Activated naive CD8-positive, alpha-beta T cell treated with anti-CD3 and anti-CD28 coated beads, Interleukin-2, amount 50 U/mL, for 24 hours (primary cell): ENCODE measurements around the gene PRKCZ.
A peak's percentile ranks its signal among the peaks of the same experiment; 100 is the strongest.

Source experiments
- ATAC-seq: fragments of 150-1000 bp; cut with Tn5 transposase; one replicate; pipeline ENCODE4 v1.10.0; 2021
- DNase-seq: peaks from one replicate; pipeline ENCODE4 v3.0.0; 2021
- H3K27ac Mint-ChIP-seq: one replicate; pipeline ENCODE4 v1.8.0; 2021; ENCODE audit warnings: mild to moderate bottlenecking, mixed read lengths
- H3K27me3 Mint-ChIP-seq: one replicate; pipeline ENCODE4 v1.8.0; 2021; ENCODE audit warnings: mixed read lengths
- H3K36me3 Mint-ChIP-seq: one replicate; pipeline ENCODE4 v1.8.0; 2021; ENCODE audit warnings: low read depth, mixed read lengths
- H3K4me1 Mint-ChIP-seq: one replicate; pipeline ENCODE4 v1.8.0; 2021; ENCODE audit warnings: mixed read lengths
- H3K4me3 Mint-ChIP-seq: one replicate; pipeline ENCODE4 v1.8.0; 2021; ENCODE audit warnings: mild to moderate bottlenecking, moderate library complexity, mixed read lengths
- H3K9me3 Mint-ChIP-seq: one replicate; pipeline ENCODE4 v1.8.0; 2021; ENCODE audit warnings: mixed read lengths

The PRKCZ gene

DNA sequence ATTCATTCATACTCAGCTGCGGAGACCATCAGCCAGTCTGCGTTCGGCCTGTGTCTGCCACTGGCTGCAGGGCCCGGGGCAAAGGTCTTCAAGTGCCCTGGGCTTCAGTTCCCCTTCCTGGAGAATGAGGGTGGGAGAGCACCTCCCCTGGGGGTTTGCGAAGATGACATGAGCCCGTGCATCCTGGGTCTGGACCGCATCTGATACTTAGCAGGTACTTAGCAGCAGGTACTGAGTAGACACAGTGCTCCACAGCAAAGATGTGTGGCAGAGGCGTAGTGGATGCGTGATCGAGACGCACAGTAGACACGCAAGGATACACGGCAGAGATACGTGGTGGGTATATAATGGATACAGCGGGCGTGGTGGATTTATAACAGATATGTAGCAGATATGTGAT is 51.3 kb downstream of the PRKCZ start:
- ATAC-seq (no peak), DNase-seq (no peak)
- H3K9me3 Mint-ChIP-seq = peaks cover 5% of the 10 kb centered on the region
- no peaks in the 10 kb centered on the region for H3K4me1 Mint-ChIP-seq
- no peak overlapping the region for H3K27ac Mint-ChIP-seq
- peaks cover 10% of the 10 kb centered on the region for H3K36me3 Mint-ChIP-seq
- H3K4me3 Mint-ChIP-seq = no peak overlapping the region
- H3K27me3 Mint-ChIP-seq = no peaks in the 10 kb centered on the region

- Mint-ChIP-seq H3K9me3 (peaks cover 5% of the 10 kb centered on the region), H3K4me1 (no peaks in the 10 kb centered on the region)
- no peak for ATAC-seq
Measured at GRCh38 chr1:2101946-2102345, 51.7 kb downstream of the PRKCZ start.

DNA sequence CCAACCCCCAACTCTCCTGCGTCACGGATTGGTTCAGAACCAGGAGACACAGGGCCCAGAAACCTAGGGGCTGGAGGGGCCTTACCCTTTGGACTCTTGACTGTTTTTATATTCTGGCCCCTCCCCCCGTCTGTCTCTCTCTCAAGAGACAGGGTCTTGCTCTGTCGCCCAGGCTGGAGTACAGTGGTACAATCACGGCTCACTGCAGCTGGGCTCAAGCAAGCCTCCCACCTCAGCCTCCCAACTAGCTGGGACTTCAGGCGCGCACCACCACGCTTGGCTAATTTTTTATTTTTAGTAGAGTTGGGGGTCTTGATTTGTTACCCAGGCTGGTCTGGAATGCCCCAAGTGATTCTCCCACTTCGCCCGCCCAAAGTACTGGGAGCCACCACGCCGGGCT is 52.5 kb downstream of the PRKCZ start:
- H3K36me3 Mint-ChIP-seq = peaks cover 8% of the 10 kb centered on the region
- ATAC-seq (no peak), DNase-seq (no peak)
- H3K9me3 Mint-ChIP-seq = peaks cover 4% of the 10 kb centered on the region
- no peaks in the 10 kb centered on the region for H3K4me1 Mint-ChIP-seq
- H3K4me3 Mint-ChIP-seq = no peak overlapping the region
- no peaks in the 10 kb centered on the region for H3K27me3 Mint-ChIP-seq
- H3K27ac Mint-ChIP-seq = no peak overlapping the region

More at GRCh38 chr1:2101946-2102345, 51.7 kb downstream of the PRKCZ start:
- no peaks in the 10 kb centered on the region for H3K27me3 Mint-ChIP-seq
- DNase-seq = no peak
- H3K4me3 Mint-ChIP-seq = no peak overlapping the region
- H3K27ac Mint-ChIP-seq = no peak overlapping the region
- H3K36me3 Mint-ChIP-seq = peaks cover 10% of the 10 kb centered on the region

GRCh38 chr1:2103266-2103900 is 53.2 kb downstream of the PRKCZ start:
- ATAC-seq (no peak), DNase-seq (no peak)
- Mint-ChIP-seq H3K36me3 (peaks cover 3% of the 10 kb centered on the region), H3K4me1 (no peaks in the 10 kb centered on the region), H3K4me3 (no peak overlapping the region), H3K9me3 (no peaks in the 10 kb centered on the region), H3K27ac (no peak overlapping the region), H3K27me3 (no peaks in the 10 kb centered on the region)

GRCh38 chr1:2103901-2104590 is 53.8 kb downstream of the PRKCZ start:
- Mint-ChIP-seq H3K27me3 (no peaks in the 10 kb centered on the region), H3K36me3 (peaks cover under 1% of the 10 kb centered on the region), H3K27ac (no peak overlapping the region), H3K9me3 (no peaks in the 10 kb centered on the region), H3K4me1 (no peaks in the 10 kb centered on the region), H3K4me3 (no peak overlapping the region)
- DNase-seq = no peak
- ATAC-seq = no peak

GRCh38 chr1:2104621-2105427 is 54.6 kb downstream of the PRKCZ start:
- no peak overlapping the region for H3K4me3 Mint-ChIP-seq
- no peak overlapping the region for H3K27ac Mint-ChIP-seq
- DNase-seq = no peak
- ATAC-seq = no peak
- H3K9me3 Mint-ChIP-seq = no peaks in the 10 kb centered on the region
- H3K4me1 Mint-ChIP-seq = no peaks in the 10 kb centered on the region
- H3K27me3 Mint-ChIP-seq = no peaks in the 10 kb centered on the region
- no peaks in the 10 kb centered on the region for H3K36me3 Mint-ChIP-seq

- Mint-ChIP-seq H3K4me3 (no peak overlapping the region), H3K4me1 (no peaks in the 10 kb centered on the region), H3K27me3 (no peaks in the 10 kb centered on the region), H3K36me3 (no peaks in the 10 kb centered on the region), H3K27ac (no peak overlapping the region), H3K9me3 (no peaks in the 10 kb centered on the region)
- ATAC-seq (no peak), DNase-seq (no peak)
Measured at GRCh38 chr1:2105781-2106524, 55.7 kb downstream of the PRKCZ start.

DNA sequence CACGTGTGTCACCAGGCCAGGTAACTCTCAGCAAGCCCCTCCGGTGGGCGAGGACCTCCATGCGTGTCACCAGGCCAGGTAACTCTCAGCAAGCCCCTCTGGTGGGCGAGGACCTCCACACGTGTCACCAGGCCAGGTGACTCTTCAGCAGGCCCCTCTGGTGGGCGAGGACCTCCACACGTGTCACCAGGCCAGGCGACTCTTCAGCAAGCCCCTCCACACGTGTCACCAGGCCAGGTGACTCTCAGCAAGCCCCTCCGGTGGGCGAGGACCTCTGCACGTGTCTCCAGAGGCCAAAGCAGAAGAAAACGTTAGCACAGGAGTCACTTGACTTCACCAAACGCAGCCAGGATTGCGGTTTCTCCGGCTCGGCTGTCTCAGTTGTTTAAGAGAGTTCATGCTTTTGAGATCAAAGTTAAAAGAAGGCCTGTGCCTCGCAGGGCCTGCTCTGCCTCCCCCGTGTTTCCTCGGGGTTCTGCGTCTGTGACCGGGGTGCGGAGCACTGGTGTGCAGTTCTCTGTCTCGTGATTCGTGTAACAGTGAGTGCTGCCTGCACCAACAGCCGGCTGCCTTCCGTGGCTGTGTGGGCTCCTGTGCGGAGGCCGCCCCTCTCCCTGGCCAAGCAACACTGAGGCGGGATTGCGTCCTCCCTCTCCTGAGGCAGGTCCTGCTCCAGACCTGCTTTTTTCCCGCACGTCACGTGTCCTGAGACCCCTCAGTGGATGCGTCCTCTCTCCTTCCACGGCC is 56.6 kb downstream of the PRKCZ start:
- no peak overlapping the region for H3K4me3 Mint-ChIP-seq
- H3K4me1 Mint-ChIP-seq = no peaks in the 10 kb centered on the region
- H3K36me3 Mint-ChIP-seq = no peaks in the 10 kb centered on the region
- H3K27me3 Mint-ChIP-seq = no peaks in the 10 kb centered on the region
- ATAC-seq (no peak), DNase-seq (no peak)
- no peak overlapping the region for H3K27ac Mint-ChIP-seq
- H3K9me3 Mint-ChIP-seq = no peaks in the 10 kb centered on the region

- no peak for ATAC-seq
- DNase-seq = no peak
- Mint-ChIP-seq H3K27me3 (no peaks in the 10 kb centered on the region), H3K36me3 (no peaks in the 10 kb centered on the region), H3K4me1 (no peaks in the 10 kb centered on the region), H3K4me3 (no peak overlapping the region), H3K9me3 (no peaks in the 10 kb centered on the region), H3K27ac (no peak overlapping the region)
Measured at GRCh38 chr1:2107586-2108212, 57.5 kb downstream of the PRKCZ start.

GRCh38 chr1:2108213-2108876 is 58.1 kb downstream of the PRKCZ start:
- ATAC-seq (peak; percentile 29), DNase-seq (peak; percentile 15)
- H3K4me3 Mint-ChIP-seq = no peak overlapping the region
- H3K4me1 Mint-ChIP-seq = no peaks in the 10 kb centered on the region
- no peaks in the 10 kb centered on the region for H3K27me3 Mint-ChIP-seq
- H3K36me3 Mint-ChIP-seq = no peaks in the 10 kb centered on the region
- H3K9me3 Mint-ChIP-seq = no peaks in the 10 kb centered on the region
- H3K27ac Mint-ChIP-seq = no peak overlapping the region

- no peaks in the 10 kb centered on the region for H3K27me3 Mint-ChIP-seq
- ATAC-seq (no peak), DNase-seq (no peak)
- H3K27ac Mint-ChIP-seq = no peak overlapping the region
- H3K4me1 Mint-ChIP-seq = no peaks in the 10 kb centered on the region
- H3K9me3 Mint-ChIP-seq = no peaks in the 10 kb centered on the region
- H3K4me3 Mint-ChIP-seq = no peak overlapping the region
- H3K36me3 Mint-ChIP-seq = no peaks in the 10 kb centered on the region
Measured at GRCh38 chr1:2108877-2109580, 58.8 kb downstream of the PRKCZ start.

DNA sequence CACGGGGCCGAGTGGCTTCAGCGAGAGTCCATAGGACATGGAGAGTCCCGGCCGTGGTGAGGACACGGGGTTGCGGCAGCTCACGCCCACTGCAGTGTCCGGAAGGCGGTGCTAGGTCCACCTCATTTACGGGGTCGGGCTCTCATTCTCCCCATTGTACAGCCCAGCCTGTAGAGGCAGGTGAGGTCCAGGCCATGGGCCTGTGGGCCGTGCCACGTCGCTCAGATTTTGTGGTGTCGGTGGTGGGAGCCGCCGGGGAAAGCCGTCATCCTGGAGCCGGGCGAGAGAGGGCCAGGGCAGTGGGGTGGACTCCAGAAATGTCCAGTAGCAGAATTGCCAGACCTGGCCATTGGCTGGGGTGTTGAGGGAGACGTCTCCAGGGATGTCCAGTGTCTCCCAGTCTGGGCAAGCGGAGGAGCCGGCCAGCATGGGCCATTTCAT is 59.4 kb downstream of the PRKCZ start:
- ATAC-seq = no peak
- H3K27ac Mint-ChIP-seq = no peak overlapping the region

More for the DNA sequence above, 59.4 kb downstream of the PRKCZ start:
- H3K36me3 Mint-ChIP-seq = no peaks in the 10 kb centered on the region
- H3K27me3 Mint-ChIP-seq = no peaks in the 10 kb centered on the region
- no peaks in the 10 kb centered on the region for H3K4me1 Mint-ChIP-seq
- no peak for DNase-seq
- no peak overlapping the region for H3K4me3 Mint-ChIP-seq
- H3K9me3 Mint-ChIP-seq = no peaks in the 10 kb centered on the region
